ENCODE measurements around the gene S1PR4.
"Not testable (repeated sequence)": the region's sequence is repeated elsewhere in the genome, so short reads cannot be mapped to it uniquely, and the experiment has no call there.

S1PR4 gene

DNA sequence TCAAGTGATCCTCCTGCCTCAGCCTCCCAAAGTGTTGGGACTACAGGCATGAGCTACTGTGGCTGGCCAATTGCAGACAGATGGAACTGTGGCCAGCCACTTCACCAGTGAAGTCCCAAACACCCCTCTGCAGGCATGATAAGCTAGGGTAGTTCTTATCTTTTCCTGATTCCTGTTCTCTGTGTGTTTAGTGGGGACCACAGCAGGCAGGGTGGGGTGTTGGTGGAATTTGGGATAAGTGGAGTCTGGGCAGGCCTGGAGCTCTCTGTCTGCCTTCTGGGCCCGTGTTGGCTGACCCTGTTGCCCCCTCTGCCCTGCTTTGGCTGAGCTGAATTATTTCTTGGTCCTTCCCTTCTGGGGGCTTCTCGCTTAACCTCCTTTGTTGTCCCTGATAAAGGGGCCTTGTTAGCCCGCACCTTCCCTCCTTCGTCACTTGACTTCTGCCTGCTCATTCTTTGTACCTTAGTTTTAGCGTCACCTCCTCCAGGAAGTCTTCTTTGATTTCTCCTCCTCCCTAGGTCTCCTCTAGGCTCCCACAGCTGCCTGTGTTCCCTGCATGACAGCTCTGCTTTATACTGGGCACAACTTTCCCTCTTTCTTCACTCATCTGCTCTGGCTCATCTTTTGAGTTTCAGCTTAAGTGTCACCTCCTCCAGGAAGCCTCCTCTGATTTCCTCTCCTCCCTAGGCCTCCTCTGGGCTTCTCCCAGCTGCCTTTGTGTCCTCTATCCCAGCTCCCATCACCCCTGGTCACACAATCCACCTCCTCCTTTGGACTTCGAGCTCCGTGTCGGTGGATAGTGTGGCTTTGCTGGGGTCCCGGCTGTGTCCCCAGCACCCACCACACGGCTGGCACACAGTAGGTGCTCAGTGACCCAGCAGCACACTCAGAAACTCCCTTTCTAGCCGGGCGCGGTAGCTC, 5.4 kb downstream of the S1PR4 start:
- DNase-seq = no peak

DNA sequence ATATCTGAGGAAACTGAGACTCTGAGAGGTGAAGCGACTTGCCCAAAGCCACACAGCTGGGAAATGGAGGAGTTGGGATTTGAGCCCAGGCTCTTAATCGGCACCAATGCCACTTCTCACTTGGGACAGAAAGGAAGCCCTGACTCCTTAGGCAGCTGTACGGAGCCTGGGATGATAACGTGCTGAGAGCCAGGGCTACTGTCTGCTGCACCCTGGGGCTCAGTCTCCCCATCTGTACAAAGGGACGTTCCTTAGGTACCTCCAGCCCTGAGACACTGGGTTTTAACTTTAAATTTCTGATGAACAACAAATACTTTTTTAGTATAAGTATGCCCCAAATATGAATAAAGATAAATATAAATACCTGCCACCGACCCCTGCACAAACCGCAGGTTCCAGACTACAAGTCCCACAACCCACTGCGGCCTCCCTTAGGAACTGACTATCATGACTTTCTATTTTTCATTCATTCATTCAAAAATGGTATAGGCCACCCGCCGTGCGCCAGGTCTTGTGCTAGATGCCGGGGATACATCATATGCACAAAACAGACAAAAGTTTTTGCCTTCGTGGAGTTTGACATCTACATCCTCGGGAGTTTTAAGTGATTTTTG, 6.4 kb downstream of the S1PR4 start:
- peak in 1 of 2 experiments; percentile 75 for DNase-seq

DNA sequence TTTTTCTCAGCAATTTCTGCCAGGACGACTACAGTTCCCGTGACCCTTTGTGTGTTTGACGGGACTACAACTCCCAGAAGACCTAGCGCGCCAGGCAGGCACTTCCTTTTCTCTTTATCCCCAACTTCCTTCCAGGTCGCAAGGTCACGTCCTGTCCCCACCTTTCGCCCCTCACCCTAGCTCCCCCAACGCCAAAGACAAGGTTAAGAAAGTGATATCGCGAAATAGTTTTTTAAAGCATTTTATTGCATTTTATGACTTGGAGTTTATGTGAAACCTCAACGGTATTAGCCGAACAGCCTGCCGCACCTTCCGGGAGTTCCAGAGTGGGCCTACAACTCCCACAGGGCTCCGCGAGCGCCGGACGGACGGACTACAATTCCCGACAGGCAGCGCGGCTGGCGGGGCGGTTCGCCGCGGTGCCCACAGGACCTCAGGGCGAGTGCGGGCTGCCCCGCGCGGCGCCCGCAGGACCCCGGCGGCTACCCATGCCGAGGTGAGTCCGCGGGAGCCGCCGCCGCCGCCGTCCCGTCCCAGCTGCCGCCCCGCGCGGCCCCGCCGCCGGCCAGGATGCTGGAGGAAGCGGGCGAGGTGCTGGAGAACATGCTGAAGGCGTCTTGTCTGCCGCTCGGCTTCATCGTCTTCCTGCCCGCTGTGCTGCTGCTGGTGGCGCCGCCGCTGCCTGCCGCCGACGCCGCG, 7.0 kb downstream of the S1PR4 start, which contains the start of gene NCLN:
NCLN (plus strand) TSS at position 470 of the 699 bp plus-strand sequence; CDS start at position 571, 101 bp downstream.
- DNase-seq = peak; percentile 84 to 91

GRCh38 chr19:3186160-3186688, 7.7 kb downstream of the S1PR4 start:
- DNase-seq = no peak

DNA sequence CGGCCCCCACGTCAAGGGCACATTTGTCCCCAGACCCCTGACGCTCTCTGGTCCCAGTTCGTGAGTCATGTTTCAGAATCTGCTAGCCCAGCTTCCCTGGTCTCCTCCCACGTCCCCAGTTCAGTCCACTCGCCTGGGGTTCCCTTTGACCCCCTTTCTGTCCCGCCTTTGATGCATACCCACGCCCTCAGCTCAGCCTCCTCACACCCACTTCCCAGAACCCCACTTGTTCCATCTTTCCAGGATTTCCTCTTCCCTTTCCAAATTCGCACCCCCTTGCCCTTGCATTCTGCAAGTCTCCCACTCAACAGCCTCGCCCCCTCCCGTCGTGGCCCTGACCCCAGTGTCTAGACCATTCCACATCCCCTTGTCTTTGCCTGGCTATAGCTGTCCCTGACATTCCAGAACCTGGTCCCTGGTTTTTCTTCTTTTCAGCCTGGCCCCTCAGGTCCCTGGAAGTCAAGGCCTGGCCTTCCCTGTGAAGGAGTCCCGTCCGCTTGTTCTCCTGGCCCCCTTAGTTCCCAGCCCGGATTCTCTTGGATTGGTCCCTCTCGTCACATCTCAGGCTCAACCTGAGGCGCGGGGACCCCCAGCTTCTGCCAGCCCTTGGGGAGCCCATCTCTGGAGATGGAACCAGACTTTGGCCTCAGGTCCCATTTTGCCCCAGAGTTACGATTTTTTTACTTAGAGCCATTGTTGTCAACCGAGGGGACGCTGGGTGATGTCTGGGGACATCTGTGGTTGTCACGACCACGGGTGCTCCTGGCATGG, 8.5 kb downstream of the S1PR4 start:
- DNase-seq = no peak

DNA sequence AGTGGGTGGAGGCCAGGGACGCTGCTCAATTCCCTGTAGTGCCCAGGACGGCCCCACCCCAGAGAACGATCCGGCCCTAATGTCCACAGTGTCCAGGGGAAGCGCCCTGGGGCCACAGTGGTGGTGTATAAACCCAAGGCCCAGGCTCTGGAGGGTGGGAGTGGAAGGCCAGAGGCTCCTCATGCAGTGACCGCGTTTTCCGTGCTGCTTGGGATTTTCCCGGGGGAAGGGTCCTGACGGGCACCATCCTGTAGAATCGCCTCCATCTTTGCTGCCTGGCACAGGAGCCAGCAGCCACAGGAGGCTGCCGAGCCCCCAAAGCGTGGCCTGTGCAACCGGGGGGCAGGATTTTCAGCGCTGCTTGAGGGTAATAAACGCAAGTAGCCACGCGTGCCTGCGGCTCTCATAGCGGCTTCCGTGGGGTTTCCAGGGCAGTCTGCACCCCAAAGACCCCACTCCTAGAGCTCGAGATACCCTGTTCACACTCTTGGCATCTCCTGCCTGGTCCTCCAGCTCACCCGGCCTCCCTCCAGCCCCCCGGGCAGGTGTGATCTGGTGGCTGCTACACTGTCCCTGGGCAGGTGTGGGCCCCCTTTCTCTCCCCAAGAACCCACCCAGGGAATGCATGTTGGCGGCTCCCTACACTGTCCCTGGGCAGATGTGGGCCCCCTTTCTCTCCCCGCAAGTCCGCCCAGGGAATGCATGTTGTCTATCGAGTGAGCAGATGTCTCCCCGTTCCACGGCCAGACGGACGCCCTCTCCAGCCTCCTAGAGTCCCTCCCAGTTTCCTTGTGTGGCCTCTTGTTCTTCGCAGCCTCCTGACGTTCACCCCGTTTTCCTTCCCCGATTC, 9.3 kb downstream of the S1PR4 start:
- no peak for DNase-seq

DNA sequence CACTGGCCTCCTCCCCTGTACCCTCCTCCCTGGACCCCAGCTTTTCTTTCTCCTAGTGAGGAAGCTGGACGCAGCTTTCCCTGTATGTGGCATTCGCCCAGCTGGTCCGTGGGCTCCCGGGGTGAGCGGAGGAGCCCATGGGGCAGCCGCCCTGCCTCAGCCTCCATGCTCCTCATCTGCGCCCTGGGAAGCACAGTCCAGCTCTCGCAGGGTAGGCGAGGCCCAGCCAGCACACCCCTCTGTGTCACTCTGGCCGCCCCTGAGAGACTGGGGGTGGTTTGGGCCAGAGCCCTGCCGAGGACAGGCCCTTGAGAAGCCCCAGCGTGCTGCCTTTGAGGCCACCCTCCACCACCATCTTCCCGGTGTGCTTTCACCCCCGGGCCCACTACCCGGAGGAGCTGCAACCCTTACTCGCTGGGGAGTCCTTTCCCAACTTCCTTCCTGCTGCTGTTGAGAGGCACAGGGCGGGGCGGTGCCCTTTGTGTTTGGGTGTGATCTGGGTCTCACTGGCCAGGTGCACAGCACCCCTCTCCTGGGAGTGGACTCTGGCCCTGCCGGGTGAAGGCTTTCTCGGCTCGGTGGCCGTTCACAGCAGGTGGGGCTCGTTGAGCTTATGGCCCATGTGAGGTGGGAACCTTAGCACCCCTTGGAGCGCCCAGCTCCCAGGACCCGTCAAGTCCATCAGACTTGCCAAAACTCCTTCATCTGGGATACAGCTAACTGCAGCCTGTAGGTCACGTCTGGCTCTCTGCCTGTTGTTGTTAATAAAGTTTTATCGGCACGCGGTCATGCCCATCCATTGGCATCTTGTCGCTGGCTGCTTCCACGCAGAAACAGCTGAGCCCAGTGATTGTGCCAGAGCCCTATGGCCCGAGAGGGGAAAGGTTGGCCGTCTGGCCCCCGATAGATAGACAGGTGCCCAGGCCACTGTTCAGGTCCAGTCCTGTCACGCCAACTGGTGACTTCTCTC, 10.3 kb downstream of the S1PR4 start:
- no peak for DNase-seq

GRCh38 chr19:3189702-3190469, 11.3 kb downstream of the S1PR4 start:
- no peak for DNase-seq

- DNase-seq = no peak
Observed at GRCh38 chr19:3190470-3190770, 11.9 kb downstream of the S1PR4 start.

- DNase-seq = no peak
Observed at GRCh38 chr19:3190921-3191805, 12.6 kb downstream of the S1PR4 start.

- not testable (repeated sequence) for DNase-seq
Observed at GRCh38 chr19:3191806-3192104, 13.2 kb downstream of the S1PR4 start.

- no peak for DNase-seq
Observed at GRCh38 chr19:3192228-3192635, 13.7 kb downstream of the S1PR4 start.

DNA sequence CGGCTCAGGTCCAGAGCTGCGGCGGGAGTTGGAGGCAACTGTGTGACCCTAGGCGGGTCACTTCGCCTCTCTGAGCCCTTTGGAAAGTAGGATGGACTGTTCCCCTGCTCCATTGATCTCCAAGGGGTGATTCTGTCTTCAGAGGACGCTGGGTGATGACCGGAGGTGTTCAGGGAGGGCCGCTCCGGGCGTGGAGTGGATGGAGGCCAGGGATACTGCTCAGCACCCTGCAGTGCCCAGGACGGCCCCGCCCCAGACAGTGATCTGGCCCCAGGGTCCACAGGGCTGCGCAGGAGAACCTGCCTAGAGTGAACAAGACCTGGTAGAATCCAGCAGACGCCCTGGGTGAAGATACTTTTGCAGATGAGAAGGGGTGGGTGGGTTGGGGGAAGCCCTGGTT, 14.1 kb downstream of the S1PR4 start:
- DNase-seq = no peak

DNA sequence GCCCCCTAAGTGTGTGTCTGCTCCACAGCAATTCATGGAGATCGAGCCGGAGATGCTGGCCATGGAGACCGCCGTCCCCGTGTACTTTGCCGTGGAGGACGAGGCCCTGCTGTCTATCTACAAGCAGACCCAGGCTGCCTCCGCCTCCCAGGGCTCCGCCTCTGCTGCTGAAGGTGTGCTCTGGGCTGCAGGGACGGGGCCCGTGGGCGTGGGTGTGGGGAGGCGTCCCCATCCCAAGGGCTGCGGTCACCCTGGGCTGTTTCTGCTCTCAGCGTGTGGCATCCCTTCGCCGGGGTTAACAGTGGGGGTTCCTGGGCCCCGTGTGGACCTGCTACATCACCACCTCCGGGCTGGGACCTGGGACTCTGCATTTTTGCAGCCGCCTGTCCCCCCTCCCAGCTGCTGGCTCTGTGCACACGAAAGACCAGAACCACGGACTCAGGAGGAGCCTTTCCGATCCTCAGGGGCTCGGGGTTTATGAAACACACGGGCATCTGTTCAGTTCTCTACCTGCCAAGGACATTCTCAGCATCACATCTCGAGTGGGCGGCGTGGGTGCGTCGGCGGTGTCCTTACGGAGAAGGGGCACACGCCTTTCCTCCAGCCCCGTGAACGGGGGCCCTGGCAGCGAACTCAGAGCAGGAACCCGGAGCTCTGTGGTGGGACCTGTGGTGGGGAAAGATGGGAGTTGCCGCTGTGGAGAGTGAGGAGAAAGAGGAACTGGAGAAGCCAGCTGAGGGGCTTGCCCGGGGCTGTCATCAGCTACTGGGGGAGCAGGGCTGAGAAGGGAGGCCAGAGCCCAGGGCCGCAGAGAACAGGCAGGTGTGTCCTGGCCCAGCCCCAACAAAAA, 14.9 kb downstream of the S1PR4 start:
- DNase-seq = no peak

GRCh38 chr19:3194106-3195087, 15.8 kb downstream of the S1PR4 start:
- no peak for DNase-seq

Measured in NCI-H1930 (cell line).